Right lobe of liver (tissue), 6 donors: ENCODE results near the gene CAPS. TPM values are rescaled to one million over a fixed set of nuclear protein-coding genes. Genes with fewer than 3 reads are reported as not detected.
"Not testable (repeated sequence)": the region's sequence is repeated elsewhere in the genome, so short reads cannot be mapped to it uniquely, and the experiment has no call there.

Source experiments
- ATAC-seq, 4 donors: fragments of 200-7000 bp; cut with Tn5 transposase; one replicate each; pipeline ENCODE4 v1.9.1; 2020; ENCODE audit warnings: mild to moderate bottlenecking in 4 of 4, moderate library complexity in 4 of 4
- DNase-seq, 3 donors: peaks; one replicate each; pipeline ENCODE4 v3.0.0-alpha.2; 2020
- H3K27ac ChIP-seq, 3 donors: fragments of 200-600 bp; one replicate each; pipeline ENCODE4 v1.8.0; 2022
- H3K27me3 ChIP-seq, 2 donors: fragments of 200-600 bp; one replicate each; pipeline ENCODE4 v1.8.0; 2022
- H3K36me3 ChIP-seq, 4 donors: fragments of 200-600 bp; sonication (generic) in 1 of 4; one replicate each; pipeline versions ENCODE4 v1.5.1 to v1.8.0; 2017 to 2022; ENCODE audit warnings: control low read depth in 1 of 4
- H3K4me1 ChIP-seq, 4 donors: fragments of 200-600 bp; sonication (generic) in 1 of 4; one replicate each; pipeline versions ENCODE4 v1.5.1 to v1.8.0; 2017 to 2022; ENCODE audit warnings: control low read depth in 1 of 4
- H3K4me3 ChIP-seq, 3 donors: fragments of 200-600 bp; one replicate each; pipeline ENCODE4 v1.8.0; 2022
- H3K9me3 ChIP-seq, 4 donors: fragments of 200-600 bp; sonication (generic) in 1 of 4; one replicate each; pipeline versions ENCODE4 v1.5.1 to v1.8.0; 2017 to 2022; ENCODE audit warnings: control low read depth in 1 of 4
- CTCF ChIP-seq, 4 donors: fragments of 200-600 bp in 3 of 4; fragments of 450-650 bp in 1 of 4; IDR thresholded peaks; one replicate each; pipeline versions ENCODE4 v1.5.1 to v1.8.0; 2016 to 2022; ENCODE audit warnings: antibody characterized with exemption in 4 of 4, mild to moderate bottlenecking in 2 of 4
- POLR2A ChIP-seq: fragments of 450-650 bp; IDR thresholded peaks from one replicate; pipeline ENCODE4 v1.6.1; 2017; ENCODE audit warnings: antibody characterized with exemption, mild to moderate bottlenecking
- WGBS: methylation state at CpG from one replicate; pipeline ENCODE4 v1.1.6; 2018; ENCODE audit warnings: low coverage, low lambda C conversion rate; ENCODE audit not compliant: insufficient coverage; ENCODE audit errors: missing lambda C conversion rate; 5-methylcytosine and 5-hydroxymethylcytosine counted together
- intact Hi-C, 2 donors: fragments of 100-400 bp; cut with DNase I; formaldehyde crosslinking; loops; one replicate each; pipeline versions ENCODE4 v1.11.2 to v1.14.1; 2022
- total RNA-seq, 6 experiments: library from RNA; depleted of rRNA in 2 of 6; stranded (reverse); fragments of >200 nt in 2 of 6; fragmentation: NEBNext Ultra II Directional in 3 of 6; extraction: Animal tissue kit (Norgen Biotek cat#: 25700) in 3 of 6; gene quantifications; one replicate each; pipeline versions ENCODE4 v1.1.0 to v1.2.4, GENCODE V29; 2016 to 2023
- donor health status: DM: no; HTN: yes; CAD: no.
- donor health status: DM: no; HTN: no; CAD: no.
- donor health status: DM: no; HTN: no; CAD: no.
- donor health status: DM: no; HTN: yes; CAD: no.
- donor health status: DM: no; HTN: yes; CAD: no.

CAPS gene
- total RNA-seq, 6 experiments from 2014 or later: 1.1 to 7.9 (median 5.0) TPM

GRCh38 chr19:5959260-5960004 is 45.4 kb downstream of the CAPS start:
- DNase-seq: no peak
- intact Hi-C loops: loop anchor here in 1 of 2 donors (10.0 kb wide), 1 partner anchor 155 kb away; the partner anchor contains the start of gene NRTN
- WGBS: 61% methylated on average over 8 of the region's 14 CpGs

GRCh38 chr19:5960005-5961001 is 46.2 kb downstream of the CAPS start:
- TF ChIP-seq POLR2A (no peak), CTCF (IDR thresholded peaks at IDR 0.05) (no peak)
- Histone ChIP-seq H3K9me3 (no peaks in the 10 kb centered on the region), H3K4me3 (no peak overlapping the region), H3K36me3 (no peaks in the 10 kb centered on the region), H3K27ac (peak overlapping the region in 2 of 3 donors; percentile 91 to 95), H3K4me1 (peaks cover 0 to 59% (median 30%) of the 10 kb centered on the region in 4 donors), H3K27me3 (no peaks in the 10 kb centered on the region)
- intact Hi-C loops: loop anchor here in 1 of 2 donors (10.0 kb wide), 1 partner anchor 156 kb away; the partner anchor contains the start of gene NRTN
- 89% methylated on average over 7 of the region's 18 CpGs for WGBS
- DNase-seq (peak in 1 of 3 donors; percentile 14), ATAC-seq (no peak)

More at GRCh38 chr19:5959260-5960004, 45.4 kb downstream of the CAPS start:
- Histone ChIP-seq H3K4me1 (peaks cover 0 to 68% (median 35%) of the 10 kb centered on the region in 4 donors), H3K36me3 (no peaks in the 10 kb centered on the region), H3K27ac (no peak overlapping the region), H3K4me3 (no peak overlapping the region), H3K27me3 (no peaks in the 10 kb centered on the region), H3K9me3 (no peaks in the 10 kb centered on the region)
- TF ChIP-seq CTCF (IDR thresholded peaks at IDR 0.05) (no peak), POLR2A (no peak)
- no peak for ATAC-seq

GRCh38 chr19:5961641-5961968 is 47.6 kb downstream of the CAPS start:
- H3K4me3 ChIP-seq: peak overlapping the region in 1 of 3 donors; percentile 31
- not testable (repeated sequence) for H3K27me3 ChIP-seq, DNase-seq, H3K36me3 ChIP-seq, ATAC-seq, H3K9me3 ChIP-seq
- intact Hi-C loops: loop anchor here in 1 of 2 donors (10.0 kb wide), 1 partner anchor 157 kb away; the partner anchor contains the start of gene NRTN
- WGBS: 51% methylated on average over 5 of the region's 6 CpGs
- peaks cover 0 to 53% (median 26%) of the 10 kb centered on the region in 4 donors for H3K4me1 ChIP-seq
- peak overlapping the region; percentile 91 to 95 (median 94) for H3K27ac ChIP-seq

- TF ChIP-seq POLR2A (peak; percentile 49), CTCF (IDR thresholded peaks at IDR 0.05) (no peak)
- Histone ChIP-seq H3K4me3 (peak overlapping the region in 2 of 3 donors; percentile 5 to 31), H3K9me3 (no peaks in the 10 kb centered on the region), H3K27ac (peak overlapping the region; percentile 91 to 95 (median 94)), H3K4me1 (peaks cover 0 to 56% (median 26%) of the 10 kb centered on the region in 4 donors), H3K27me3 (no peaks in the 10 kb centered on the region), H3K36me3 (no peaks in the 10 kb centered on the region)
- peak; percentile 82 to 84 (median 82) for ATAC-seq
- 25% methylated on average over 14 of the region's 29 CpGs for WGBS
- intact Hi-C loops: loop anchor here in 1 of 2 donors (10.0 kb wide), 1 partner anchor 157 kb away; the partner anchor contains the start of gene NRTN
- peak; percentile 65 to 77 (median 74) for DNase-seq
Observed at GRCh38 chr19:5961969-5962945, 48.2 kb downstream of the CAPS start.

- not testable (repeated sequence) for H3K4me3 ChIP-seq, H3K36me3 ChIP-seq, DNase-seq, ATAC-seq, H3K9me3 ChIP-seq, H3K27me3 ChIP-seq
- Histone ChIP-seq H3K4me1 (peaks cover 0 to 61% (median 31%) of the 10 kb centered on the region in 4 donors), H3K27ac (peak overlapping the region; percentile 91 to 95 (median 94))
- intact Hi-C loops: loop anchor here in 1 of 2 donors (10.0 kb wide), 1 partner anchor 158 kb away; the partner anchor contains the start of gene NRTN
- WGBS: 88% methylated on average over 4 of the region's 6 CpGs
Observed at GRCh38 chr19:5963259-5963658, 49.2 kb downstream of the CAPS start.
